ENCODE measurements around the gene CHCHD1.

Gene CHCHD1

DNA sequence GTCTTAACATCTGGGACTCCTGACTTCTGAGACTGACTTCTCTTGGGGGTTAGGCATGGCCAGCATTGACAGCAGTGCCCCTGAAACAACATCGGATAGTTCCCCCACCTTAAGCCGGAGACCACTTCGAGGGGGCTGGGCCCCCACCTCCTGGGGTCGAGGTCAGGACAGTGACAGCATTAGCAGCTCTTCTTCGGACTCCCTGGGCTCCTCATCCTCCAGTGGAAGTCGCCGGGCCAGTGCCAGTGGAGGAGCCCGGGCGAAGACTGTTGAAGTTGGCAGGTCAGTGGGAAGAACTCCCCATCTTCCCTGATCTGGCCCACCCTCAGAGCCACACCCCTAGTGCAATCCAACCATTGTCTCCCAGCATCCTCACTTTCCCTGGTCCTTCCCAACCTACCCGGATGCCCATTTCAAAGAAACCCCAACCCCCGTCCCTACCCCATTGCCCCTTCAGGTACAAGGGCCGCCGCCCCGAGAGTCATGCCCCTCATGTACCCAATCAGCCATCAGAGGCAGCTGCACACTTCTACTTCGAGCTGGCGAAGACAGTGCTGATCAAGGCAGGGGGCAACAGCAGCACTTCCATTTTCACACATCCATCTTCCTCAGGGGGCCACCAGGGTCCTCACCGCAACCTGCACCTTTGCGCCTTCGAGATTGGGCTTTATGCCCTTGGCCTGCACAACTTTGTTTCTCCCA lies 15.6 kb downstream of the CHCHD1 start:
- H3K4me3 ChIP-seq (ENCODE audit: low read length), result no peak overlapping the region
- H3K36me3 ChIP-seq (ENCODE audit: insufficient read depth, low read depth, low read length), result peaks cover 79% of the 10 kb centered on the region
- no peaks in the 10 kb centered on the region for H3K4me1 ChIP-seq (ENCODE audit: insufficient read depth, low read length)
- H3K9me3 ChIP-seq (ENCODE audit: insufficient read depth, low read depth, low read length), result no peaks in the 10 kb centered on the region
- no peaks in the 10 kb centered on the region for H3K27me3 ChIP-seq (ENCODE audit: insufficient read depth, low read length)
- no peak overlapping the region for H3K27ac ChIP-seq (ENCODE audit: low read length)
- no peak overlapping the region for H3K9ac ChIP-seq (ENCODE audit: low read depth, low read length)

DNA sequence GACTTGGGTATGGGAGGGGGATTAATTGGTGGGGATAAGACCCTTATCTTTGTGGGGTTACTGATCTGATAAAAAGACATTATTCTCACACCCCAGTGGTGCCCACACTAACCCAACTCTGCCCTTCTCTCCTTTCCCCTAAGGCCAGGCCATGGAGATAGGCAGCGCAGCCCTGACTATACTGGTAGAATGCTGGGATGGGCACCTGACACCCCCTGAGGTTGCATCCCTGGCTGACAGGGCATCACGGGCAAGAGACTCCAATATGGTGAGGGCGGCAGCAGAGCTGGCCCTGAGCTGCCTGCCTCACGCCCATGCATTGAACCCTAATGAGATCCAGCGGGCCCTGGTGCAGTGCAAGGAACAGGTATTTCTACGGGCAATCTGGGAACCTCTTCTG lies 16.2 kb downstream of the CHCHD1 start:
- no peak overlapping the region for H3K27ac ChIP-seq (ENCODE audit: low read length)
- H3K9ac ChIP-seq (ENCODE audit: low read depth, low read length), result no peak overlapping the region
- H3K27me3 ChIP-seq (ENCODE audit: insufficient read depth, low read length), result no peaks in the 10 kb centered on the region
- H3K4me1 ChIP-seq (ENCODE audit: insufficient read depth, low read length), result no peaks in the 10 kb centered on the region
- peaks cover 82% of the 10 kb centered on the region for H3K36me3 ChIP-seq (ENCODE audit: insufficient read depth, low read depth, low read length)
- no peaks in the 10 kb centered on the region for H3K9me3 ChIP-seq (ENCODE audit: insufficient read depth, low read depth, low read length)
- no peak overlapping the region for H3K4me3 ChIP-seq (ENCODE audit: low read length)

DNA sequence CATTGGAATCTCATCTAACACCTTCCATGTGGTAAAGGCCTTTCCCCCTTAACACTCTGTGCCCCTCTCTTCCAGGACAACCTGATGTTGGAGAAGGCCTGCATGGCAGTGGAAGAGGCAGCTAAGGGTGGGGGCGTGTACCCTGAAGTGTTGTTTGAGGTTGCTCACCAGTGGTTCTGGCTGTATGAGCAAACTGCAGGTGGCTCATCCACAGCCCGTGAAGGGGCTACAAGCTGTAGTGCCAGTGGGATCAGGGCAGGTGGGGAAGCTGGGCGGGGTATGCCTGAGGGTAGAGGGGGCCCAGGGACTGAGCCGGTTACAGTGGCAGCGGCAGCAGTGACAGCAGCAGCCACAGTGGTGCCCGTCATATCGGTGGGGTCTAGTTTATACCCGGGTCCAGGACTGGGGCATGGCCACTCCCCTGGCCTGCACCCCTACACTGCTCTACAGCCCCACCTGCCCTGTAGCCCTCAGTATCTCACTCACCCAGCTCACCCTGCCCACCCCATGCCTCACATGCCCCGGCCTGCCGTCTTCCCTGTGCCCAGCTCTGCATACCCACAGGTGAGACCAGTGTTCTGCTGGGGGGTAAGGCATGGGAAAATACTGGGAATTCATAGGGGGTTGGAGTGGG lies 17.2 kb downstream of the CHCHD1 start:
- no peaks in the 10 kb centered on the region for H3K9me3 ChIP-seq (ENCODE audit: insufficient read depth, low read depth, low read length)

DNA sequence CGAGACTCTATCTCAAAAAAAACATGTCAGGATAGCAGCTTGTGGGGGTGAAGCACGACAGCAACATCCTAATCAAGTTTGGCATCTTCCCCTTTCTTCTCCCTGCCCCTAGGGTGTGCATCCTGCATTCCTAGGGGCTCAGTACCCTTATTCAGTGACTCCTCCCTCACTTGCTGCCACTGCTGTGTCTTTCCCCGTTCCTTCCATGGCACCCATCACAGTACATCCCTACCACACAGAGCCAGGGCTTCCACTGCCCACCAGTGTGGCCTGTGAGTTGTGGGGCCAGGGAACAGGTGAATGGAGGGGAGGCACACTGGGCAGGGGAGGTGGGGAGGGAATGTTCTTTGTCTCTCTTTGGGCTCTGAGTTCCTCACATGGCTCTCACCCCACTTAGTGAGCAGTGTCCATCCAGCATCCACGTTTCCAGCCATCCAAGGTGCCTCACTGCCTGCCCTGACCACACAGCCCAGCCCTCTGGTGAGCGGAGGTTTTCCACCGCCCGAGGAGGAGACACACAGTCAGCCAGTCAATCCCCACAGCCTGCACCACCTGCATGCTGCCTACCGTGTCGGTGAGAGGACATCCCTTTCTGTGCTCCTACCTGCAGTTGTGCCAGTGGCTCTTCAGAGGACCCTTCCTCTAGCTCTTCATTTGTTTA lies 18.2 kb downstream of the CHCHD1 start:
- no peaks in the 10 kb centered on the region for H3K9me3 ChIP-seq (ENCODE audit: insufficient read depth, low read depth, low read length)
- no peak overlapping the region for H3K27ac ChIP-seq (ENCODE audit: low read length)
- H3K27me3 ChIP-seq (ENCODE audit: insufficient read depth, low read length), result no peaks in the 10 kb centered on the region
- H3K36me3 ChIP-seq (ENCODE audit: insufficient read depth, low read depth, low read length), result peaks cover 82% of the 10 kb centered on the region
- H3K4me1 ChIP-seq (ENCODE audit: insufficient read depth, low read length), result no peaks in the 10 kb centered on the region
- H3K4me3 ChIP-seq (ENCODE audit: low read length), result no peak overlapping the region
- H3K9ac ChIP-seq (ENCODE audit: low read depth, low read length), result no peak overlapping the region

More for the DNA sequence above, 17.2 kb downstream of the CHCHD1 start:
- Histone ChIP-seq H3K27me3 (ENCODE audit: insufficient read depth, low read length) (no peaks in the 10 kb centered on the region), H3K9ac (ENCODE audit: low read depth, low read length) (no peak overlapping the region), H3K4me3 (ENCODE audit: low read length) (no peak overlapping the region), H3K4me1 (ENCODE audit: insufficient read depth, low read length) (no peaks in the 10 kb centered on the region), H3K27ac (ENCODE audit: low read length) (no peak overlapping the region), H3K36me3 (ENCODE audit: insufficient read depth, low read depth, low read length) (peaks cover 88% of the 10 kb centered on the region)

DNA sequence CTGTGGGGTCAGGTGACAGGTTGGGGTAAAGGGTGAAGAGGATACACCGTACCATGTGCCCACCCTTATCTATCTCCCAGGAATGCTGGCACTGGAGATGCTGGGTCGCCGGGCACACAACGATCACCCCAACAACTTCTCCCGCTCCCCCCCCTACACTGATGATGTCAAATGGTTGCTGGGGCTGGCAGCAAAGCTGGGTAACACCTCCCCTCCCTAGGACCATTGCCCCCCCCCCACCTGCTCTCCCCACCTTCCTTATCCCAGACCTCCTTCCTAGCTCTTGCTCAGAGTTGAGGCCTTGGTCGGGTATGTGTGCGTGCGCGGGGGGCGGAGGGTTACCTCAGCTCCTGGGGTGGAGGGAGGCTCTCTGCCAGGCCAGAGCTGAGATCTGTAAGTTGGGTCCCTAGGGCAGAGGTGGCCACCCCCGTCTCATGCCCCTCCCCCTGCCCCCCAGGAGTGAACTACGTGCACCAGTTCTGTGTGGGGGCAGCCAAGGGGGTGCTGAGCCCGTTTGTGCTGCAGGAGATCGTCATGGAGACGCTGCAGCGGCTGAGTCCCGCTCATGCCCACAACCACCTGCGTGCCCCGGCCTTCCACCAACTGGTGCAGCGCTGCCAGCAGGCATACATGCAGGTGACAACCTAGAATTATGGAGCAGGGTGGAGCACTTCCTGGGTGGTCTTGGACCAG lies 18.9 kb downstream of the CHCHD1 start:
- Histone ChIP-seq H3K36me3 (ENCODE audit: insufficient read depth, low read depth, low read length) (peaks cover 80% of the 10 kb centered on the region), H3K9me3 (ENCODE audit: insufficient read depth, low read depth, low read length) (no peaks in the 10 kb centered on the region), H3K9ac (ENCODE audit: low read depth, low read length) (no peak overlapping the region), H3K4me3 (ENCODE audit: low read length) (no peak overlapping the region), H3K27ac (ENCODE audit: low read length) (no peak overlapping the region), H3K4me1 (ENCODE audit: insufficient read depth, low read length) (no peaks in the 10 kb centered on the region), H3K27me3 (ENCODE audit: insufficient read depth, low read length) (no peaks in the 10 kb centered on the region)

DNA sequence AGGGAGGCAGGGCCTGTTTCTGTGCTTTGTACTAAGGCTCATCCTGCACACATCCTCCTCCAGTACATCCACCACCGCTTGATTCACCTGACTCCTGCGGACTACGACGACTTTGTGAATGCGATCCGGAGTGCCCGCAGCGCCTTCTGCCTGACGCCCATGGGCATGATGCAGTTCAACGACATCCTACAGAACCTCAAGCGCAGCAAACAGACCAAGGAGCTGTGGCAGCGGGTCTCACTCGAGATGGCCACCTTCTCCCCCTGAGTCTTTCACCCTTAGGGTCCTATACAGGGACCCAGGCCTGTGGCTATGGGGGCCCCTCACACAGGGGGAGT lies 19.4 kb downstream of the CHCHD1 start:
- Histone ChIP-seq H3K27ac (ENCODE audit: low read length) (no peak overlapping the region), H3K27me3 (ENCODE audit: insufficient read depth, low read length) (no peaks in the 10 kb centered on the region), H3K9me3 (ENCODE audit: insufficient read depth, low read depth, low read length) (no peaks in the 10 kb centered on the region), H3K9ac (ENCODE audit: low read depth, low read length) (no peak overlapping the region), H3K36me3 (ENCODE audit: insufficient read depth, low read depth, low read length) (peaks cover 81% of the 10 kb centered on the region), H3K4me3 (ENCODE audit: low read length) (no peak overlapping the region), H3K4me1 (ENCODE audit: insufficient read depth, low read length) (no peaks in the 10 kb centered on the region)

DNA sequence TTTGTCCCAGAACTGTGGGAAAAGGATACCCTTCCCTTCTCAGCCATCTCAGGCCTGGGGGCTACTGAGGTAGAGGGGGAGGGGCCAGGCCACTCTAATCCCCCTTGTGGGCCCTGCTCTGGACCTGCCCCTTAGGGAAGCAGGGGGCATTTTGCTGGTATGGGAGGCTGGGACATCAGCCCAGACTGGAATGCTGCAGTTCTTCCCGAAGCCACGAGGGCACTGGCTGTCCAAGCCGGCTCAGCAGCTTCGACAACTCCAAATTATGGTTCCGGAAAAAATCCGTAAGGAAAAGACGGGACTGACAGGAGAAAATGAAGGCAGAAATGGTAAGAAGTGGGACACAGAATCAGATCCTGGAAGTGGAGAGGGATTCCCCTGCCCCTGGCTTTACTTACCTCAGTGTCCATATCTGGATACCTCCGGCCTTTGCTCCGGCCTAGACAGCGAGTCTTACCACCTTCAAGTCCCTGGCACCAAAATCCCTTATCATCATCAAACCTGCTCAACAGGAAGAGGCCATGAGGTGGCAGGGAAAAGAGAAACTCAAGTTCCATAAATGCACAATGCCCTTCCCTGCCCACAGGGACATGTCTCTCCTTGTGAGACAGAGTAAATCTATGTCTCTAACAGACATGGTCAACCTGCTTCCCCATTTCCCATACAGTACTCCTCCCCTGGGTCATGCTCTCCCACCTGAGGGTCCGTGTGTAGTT lies 20.6 kb downstream of the CHCHD1 start:
- peaks cover 82% of the 10 kb centered on the region for H3K36me3 ChIP-seq (ENCODE audit: insufficient read depth, low read depth, low read length)
- H3K4me1 ChIP-seq (ENCODE audit: insufficient read depth, low read length), result no peaks in the 10 kb centered on the region
- no peak overlapping the region for H3K4me3 ChIP-seq (ENCODE audit: low read length)
- H3K9ac ChIP-seq (ENCODE audit: low read depth, low read length), result no peak overlapping the region
- H3K27ac ChIP-seq (ENCODE audit: low read length), result no peak overlapping the region
- no peaks in the 10 kb centered on the region for H3K9me3 ChIP-seq (ENCODE audit: insufficient read depth, low read depth, low read length)
- no peaks in the 10 kb centered on the region for H3K27me3 ChIP-seq (ENCODE audit: insufficient read depth, low read length)

DNA sequence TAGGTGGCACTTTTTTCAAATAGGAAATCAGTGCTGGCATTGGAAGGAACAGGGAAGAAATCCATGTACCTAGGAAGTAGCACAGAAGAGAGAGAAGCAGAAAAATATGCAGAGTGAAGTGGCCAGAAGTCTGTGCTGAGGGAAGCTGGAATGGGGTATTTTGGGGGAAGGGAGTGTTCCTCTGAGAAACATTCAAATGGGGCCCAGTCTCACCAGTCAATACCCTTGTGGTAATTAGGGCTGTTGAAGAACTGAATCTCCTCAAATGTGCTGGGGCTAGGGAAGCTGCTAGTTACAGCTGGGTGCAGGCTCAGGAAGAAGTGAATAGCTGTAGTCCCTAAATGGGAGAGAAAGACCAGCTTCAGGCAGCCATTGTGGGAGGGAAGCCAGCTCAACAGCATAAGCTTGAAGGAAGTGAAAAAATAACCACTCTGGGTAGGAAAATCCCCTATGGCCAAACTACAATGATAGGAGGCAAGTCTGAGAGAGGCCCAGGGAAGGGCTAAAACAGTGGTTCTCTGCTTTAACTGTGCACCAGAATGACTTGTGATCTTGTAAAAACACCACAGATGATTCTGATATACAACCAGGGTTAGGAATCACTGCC lies 21.9 kb downstream of the CHCHD1 start:
- Histone ChIP-seq H3K27me3 (ENCODE audit: insufficient read depth, low read length) (no peaks in the 10 kb centered on the region), H3K4me1 (ENCODE audit: insufficient read depth, low read length) (no peaks in the 10 kb centered on the region), H3K9ac (ENCODE audit: low read depth, low read length) (no peak overlapping the region), H3K9me3 (ENCODE audit: insufficient read depth, low read depth, low read length) (no peaks in the 10 kb centered on the region), H3K4me3 (ENCODE audit: low read length) (no peak overlapping the region), H3K36me3 (ENCODE audit: insufficient read depth, low read depth, low read length) (peaks cover 78% of the 10 kb centered on the region), H3K27ac (ENCODE audit: low read length) (no peak overlapping the region)

DNA sequence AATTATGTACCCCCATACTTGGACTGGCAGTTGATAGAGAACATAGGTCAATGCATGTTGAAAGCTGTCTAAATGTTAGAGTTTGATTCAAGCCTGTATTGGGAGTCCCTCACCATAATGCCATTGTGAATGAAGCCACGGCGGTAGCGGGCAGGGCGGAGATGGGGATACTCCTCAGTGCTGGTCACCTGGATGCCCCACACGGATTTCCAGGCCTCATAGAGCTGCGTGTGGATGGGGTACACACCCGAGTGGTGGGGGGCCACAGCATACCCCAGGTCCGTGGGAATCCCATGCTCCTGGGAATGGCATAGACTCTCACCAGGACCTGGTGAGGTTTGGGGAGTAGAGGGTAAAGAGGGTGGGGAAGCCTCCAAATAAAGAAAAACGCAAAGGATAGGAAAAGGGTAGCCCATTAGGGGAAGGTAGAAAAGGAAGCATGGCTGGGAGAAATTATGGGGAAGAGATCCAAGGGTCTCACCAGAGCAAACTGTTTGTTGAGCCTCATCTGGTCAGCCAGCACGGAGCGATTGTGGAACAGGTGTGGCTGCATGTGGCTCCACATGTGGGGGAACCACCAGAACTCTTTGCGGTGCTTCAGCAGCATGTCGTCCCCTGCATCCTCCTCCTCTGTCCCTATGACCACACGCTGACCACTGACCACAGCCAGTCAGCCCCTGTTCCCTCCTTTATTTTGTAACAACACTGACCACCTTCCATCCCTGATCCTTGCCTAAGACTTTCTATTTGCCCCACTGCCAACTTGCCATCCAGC lies 24.5 kb downstream of the CHCHD1 start:
- H3K4me1 ChIP-seq (ENCODE audit: insufficient read depth, low read length), result no peaks in the 10 kb centered on the region
- H3K9ac ChIP-seq (ENCODE audit: low read depth, low read length), result no peak overlapping the region
- H3K27ac ChIP-seq (ENCODE audit: low read length), result no peak overlapping the region
- H3K9me3 ChIP-seq (ENCODE audit: insufficient read depth, low read depth, low read length), result no peaks in the 10 kb centered on the region
- peaks cover 61% of the 10 kb centered on the region for H3K36me3 ChIP-seq (ENCODE audit: insufficient read depth, low read depth, low read length)
- H3K27me3 ChIP-seq (ENCODE audit: insufficient read depth, low read length), result no peaks in the 10 kb centered on the region
- no peak overlapping the region for H3K4me3 ChIP-seq (ENCODE audit: low read length)

DNA sequence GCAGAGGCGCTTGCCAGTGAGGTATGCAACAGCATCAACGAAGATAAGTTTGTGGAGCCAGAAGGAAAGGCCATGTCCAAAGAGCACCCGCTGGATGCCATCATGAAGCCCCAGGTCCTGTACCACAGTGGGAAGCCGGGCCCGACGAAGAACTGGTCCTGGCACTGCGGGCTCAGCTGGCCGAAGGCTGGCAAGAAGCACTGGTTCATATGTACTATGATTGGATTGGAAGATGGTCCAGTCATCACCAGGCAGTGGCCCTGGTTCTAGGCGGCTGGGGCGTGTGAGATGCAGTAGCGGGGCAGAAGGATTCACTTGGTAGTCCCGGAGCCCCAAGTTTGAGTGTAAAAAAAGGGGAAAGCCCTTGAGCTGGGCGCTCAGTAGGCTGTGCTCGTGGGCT lies 25.6 kb downstream of the CHCHD1 start:
- Histone ChIP-seq H3K9me3 (ENCODE audit: insufficient read depth, low read depth, low read length) (no peaks in the 10 kb centered on the region), H3K27ac (ENCODE audit: low read length) (no peak overlapping the region), H3K27me3 (ENCODE audit: insufficient read depth, low read length) (no peaks in the 10 kb centered on the region), H3K4me3 (ENCODE audit: low read length) (no peak overlapping the region), H3K36me3 (ENCODE audit: insufficient read depth, low read depth, low read length) (peaks cover 50% of the 10 kb centered on the region), H3K4me1 (ENCODE audit: insufficient read depth, low read length) (no peaks in the 10 kb centered on the region; the same call in 1 of the 2 replicates), H3K9ac (ENCODE audit: low read depth, low read length) (no peak overlapping the region)

All from iPS-20b (cell line).